Pancreas (tissue), 10 donors: ENCODE measurements around the gene MRPS10. TPM values are rescaled to one million over a fixed set of nuclear protein-coding genes. Genes with fewer than 3 reads are reported as not detected.

Source experiments
- ATAC-seq, 4 donors: fragments of 200-7000 bp; cut with Tn5 transposase; one replicate each; pipeline versions ENCODE4 v1.8.0 to v1.9.1; 2020; ENCODE audit warnings: mild to moderate bottlenecking in 4 of 4, moderate library complexity in 4 of 4
- DNase-seq, 6 donors: peaks; one replicate each; pipeline ENCODE4 v3.0.0-alpha.2; 2020
- FAIRE-seq: peaks from 2 replicates; lab custom pipeline; 2012; peaks lifted over from hg19 to GRCh38; lab: Jason Lieb, UNC
- H3K27ac ChIP-seq, 4 donors: fragments of 200-600 bp; sonication (generic); 1 replicate in 3 of 4; 2 replicates in 1 of 4; pipeline versions ENCODE4 v1.5.0 to v1.8.0; 2020
- H3K27me3 ChIP-seq, 4 donors: fragments of 200-600 bp; one replicate each; pipeline ENCODE4 v1.8.0; 2021
- H3K36me3 ChIP-seq, 3 donors: fragments of 200-600 bp; sonication (generic) in 1 of 3; one replicate each; pipeline versions ENCODE4 v1.5.0 to v1.8.0; 2020 to 2021
- H3K4me1 ChIP-seq, 3 donors: fragments of 200-600 bp; one replicate each; pipeline ENCODE4 v1.8.0; 2021
- H3K4me3 ChIP-seq, 4 donors: fragments of 200-600 bp; sonication (generic) in 2 of 4; one replicate each; pipeline versions ENCODE4 v1.5.0 to v1.8.0; 2020 to 2021
- H3K9me3 ChIP-seq, 4 donors: fragments of 200-600 bp; one replicate each; pipeline ENCODE4 v1.8.0; 2021
- WGBS, 2 donors: extraction: QIAGEN DNeasy Blood & Tissue Kit; methylation state at CpG; one replicate each; pipeline ENCODE4 v1.1.7; 2013; 5-methylcytosine and 5-hydroxymethylcytosine counted together
- intact Hi-C, 3 donors: fragments of 100-400 bp; cut with DNase I; formaldehyde crosslinking; loops; one replicate each; pipeline versions ENCODE4 v1.11.1 to v1.14.2; 2022
- polyA plus RNA-seq, 2 donors: library from polyadenylated mRNA; stranded (reverse); fragments of 200-250 nt; gene quantifications; one replicate each; pipeline ENCODE4 v1.2.3, GENCODE V29; 2013
- total RNA-seq, 6 donors: library from RNA; stranded (reverse); fragmentation: NEBNext Ultra II Directional in 4 of 6; extraction: Animal tissue kit (Norgen Biotek cat#: 25700) in 4 of 6; gene quantifications; one replicate each; pipeline versions ENCODE4 v1.2.1 to v1.2.4, GENCODE V29; 2021 to 2023
- TF ChIP-seq, protein P1 (sequence below), 4 donors: fragments of 200-600 bp; sonication (generic) in 3 of 4; IDR thresholded peaks; one replicate each; pipeline versions ENCODE4 v1.5.0 to v1.8.0; 2021; ENCODE audit warnings: antibody characterized with exemption in 4 of 4
- donor health status: healthy with polysubstance abuse.
- donor health status: DM: no; HTN: no; CAD: no; lungs with moderate emphysema.
- donor health status: DM: no; HTN: no; CAD: no.
- donor health status: control.
- donor health status: control.
- donor health status: Bipolar disorder and iron deficiency.
- donor health status: DM: yes; HTN: yes; CAD: no.
- donor health status: DM: no; HTN: no; CAD: no.
- donor health status: DM: no; HTN: no; CAD: no.
- donor health status: DM: yes; HTN: yes; CAD: no.

The MRPS10 gene
- total and polyA plus RNA-seq, 8 donors: 6.7 to 12.5 (median 10.8) TPM

DNA sequence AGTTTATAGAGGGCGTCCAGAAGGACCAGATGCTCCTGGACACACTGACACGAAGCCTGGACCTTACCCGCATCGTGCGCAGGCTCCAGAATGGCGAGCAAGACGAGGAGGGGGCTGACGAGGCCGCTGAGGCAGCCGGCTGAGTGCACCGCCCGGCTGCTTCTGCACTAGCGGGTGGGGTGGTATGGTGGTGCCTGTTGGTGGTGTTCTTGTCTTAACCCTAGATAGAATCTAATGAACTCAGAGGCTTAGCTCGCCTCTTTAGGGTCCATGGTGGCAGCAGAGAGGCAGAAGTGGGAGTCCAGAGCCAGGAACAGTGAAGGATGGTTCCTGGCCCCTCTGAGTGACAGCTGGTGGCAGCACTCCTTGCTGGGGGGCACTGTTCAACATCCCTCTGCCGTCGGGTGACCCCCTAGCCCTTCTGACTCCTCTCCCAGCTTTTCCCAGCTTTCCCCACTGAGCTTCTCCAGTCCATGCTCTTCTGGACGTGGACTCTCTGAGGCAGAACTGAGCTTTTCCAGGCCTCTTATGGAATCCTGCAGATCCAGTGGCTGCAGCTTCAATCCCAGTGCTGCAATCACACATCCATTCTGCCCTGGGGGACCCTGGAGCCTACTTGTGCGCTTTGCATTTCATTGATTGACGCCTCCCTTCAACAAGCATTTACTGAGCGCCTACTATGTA, 38.3 kb downstream of the MRPS10 start:
- Histone ChIP-seq H3K36me3 (no peaks in the 10 kb centered on the region), H3K4me3 (no peak overlapping the region), H3K27ac (no peak overlapping the region), H3K27me3 (no peaks in the 10 kb centered on the region), H3K4me1 (no peaks in the 10 kb centered on the region), H3K9me3 (no peaks in the 10 kb centered on the region)
- no peak for ATAC-seq
- FAIRE-seq: no peak
- 81 to 84% methylated on average over 20 of the region's 20 CpGs for WGBS, 2 donors
- DNase-seq: no peak
- intact Hi-C loops: no loop called here
- TF ChIP-seq, protein P1, sequence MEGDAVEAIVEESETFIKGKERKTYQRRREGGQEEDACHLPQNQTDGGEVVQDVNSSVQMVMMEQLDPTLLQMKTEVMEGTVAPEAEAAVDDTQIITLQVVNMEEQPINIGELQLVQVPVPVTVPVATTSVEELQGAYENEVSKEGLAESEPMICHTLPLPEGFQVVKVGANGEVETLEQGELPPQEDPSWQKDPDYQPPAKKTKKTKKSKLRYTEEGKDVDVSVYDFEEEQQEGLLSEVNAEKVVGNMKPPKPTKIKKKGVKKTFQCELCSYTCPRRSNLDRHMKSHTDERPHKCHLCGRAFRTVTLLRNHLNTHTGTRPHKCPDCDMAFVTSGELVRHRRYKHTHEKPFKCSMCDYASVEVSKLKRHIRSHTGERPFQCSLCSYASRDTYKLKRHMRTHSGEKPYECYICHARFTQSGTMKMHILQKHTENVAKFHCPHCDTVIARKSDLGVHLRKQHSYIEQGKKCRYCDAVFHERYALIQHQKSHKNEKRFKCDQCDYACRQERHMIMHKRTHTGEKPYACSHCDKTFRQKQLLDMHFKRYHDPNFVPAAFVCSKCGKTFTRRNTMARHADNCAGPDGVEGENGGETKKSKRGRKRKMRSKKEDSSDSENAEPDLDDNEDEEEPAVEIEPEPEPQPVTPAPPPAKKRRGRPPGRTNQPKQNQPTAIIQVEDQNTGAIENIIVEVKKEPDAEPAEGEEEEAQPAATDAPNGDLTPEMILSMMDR (IDR thresholded peaks at IDR 0.05): no peak

- Histone ChIP-seq H3K4me3 (no peak overlapping the region), H3K9me3 (no peaks in the 10 kb centered on the region), H3K36me3 (no peaks in the 10 kb centered on the region), H3K4me1 (no peaks in the 10 kb centered on the region), H3K27me3 (no peaks in the 10 kb centered on the region), H3K27ac (no peak overlapping the region)
- DNase-seq: no peak
- 40 to 50% methylated on average over 26 to 27 of the region's 27 CpGs for WGBS, 2 donors
- TF ChIP-seq, protein P1 (IDR thresholded peaks at IDR 0.05): no peak
- ATAC-seq: no peak
- no peak for FAIRE-seq
- intact Hi-C loops: no loop called here
These were observed 39.9 kb downstream of the MRPS10 start for GRCh38 chr6:42177514-42178364.

- Histone ChIP-seq H3K27me3 (no peaks in the 10 kb centered on the region), H3K4me3 (no peak overlapping the region), H3K27ac (no peak overlapping the region), H3K4me1 (no peaks in the 10 kb centered on the region), H3K9me3 (no peaks in the 10 kb centered on the region), H3K36me3 (no peaks in the 10 kb centered on the region)
- TF ChIP-seq, protein P1 (IDR thresholded peaks at IDR 0.05): no peak
- ATAC-seq: no peak
- intact Hi-C loops: no loop called here
- FAIRE-seq: no peak
- DNase-seq: no peak
These were observed 40.7 kb downstream of the MRPS10 start for GRCh38 chr6:42176981-42177380.

- no peak for FAIRE-seq
These were observed 41.8 kb downstream of the MRPS10 start for GRCh38 chr6:42175860-42176259.

More at GRCh38 chr6:42175860-42176259, 41.8 kb downstream of the MRPS10 start:
- no peaks in the 10 kb centered on the region for H3K27me3 ChIP-seq
- intact Hi-C loops: no loop called here
- WGBS, 2 donors: 76% methylated on average over 5 of the region's 5 CpGs
- TF ChIP-seq, protein P1 (IDR thresholded peaks at IDR 0.05): no peak
- no peaks in the 10 kb centered on the region for H3K4me1 ChIP-seq
- no peak overlapping the region for H3K27ac ChIP-seq
- DNase-seq: no peak
- no peak for ATAC-seq
- H3K36me3 ChIP-seq: no peaks in the 10 kb centered on the region
- no peaks in the 10 kb centered on the region for H3K9me3 ChIP-seq
- no peak overlapping the region for H3K4me3 ChIP-seq
